Stimulated activated naive CD8-positive, alpha-beta T cell treated with anti-CD3 and anti-CD28 coated beads, Interleukin-15, Interleukin-2, amounts not matched to agents 100 ng/mL and 50 ng/mL, for 24 hours (primary cell): ENCODE measurements around the gene CFAP91.

Source experiments
- H3K27ac Mint-ChIP-seq: one replicate; pipeline ENCODE4 v1.8.0; 2021; ENCODE audit warnings: mild to moderate bottlenecking, mixed read lengths
- H3K27me3 Mint-ChIP-seq: one replicate; pipeline ENCODE4 v1.8.0; 2021; ENCODE audit warnings: mixed read lengths
- H3K36me3 Mint-ChIP-seq: one replicate; pipeline ENCODE4 v1.8.0; 2021; ENCODE audit warnings: low read depth, mixed read lengths
- H3K4me1 Mint-ChIP-seq: one replicate; pipeline ENCODE4 v1.8.0; 2021; ENCODE audit warnings: low read depth, mixed read lengths
- H3K4me3 Mint-ChIP-seq: one replicate; pipeline ENCODE4 v1.8.0; 2021; ENCODE audit warnings: mild to moderate bottlenecking, mixed read lengths
- H3K9me3 Mint-ChIP-seq: one replicate; pipeline ENCODE4 v1.8.0; 2021; ENCODE audit warnings: mixed read lengths

CFAP91 gene

GRCh38 chr3:119700920-119701734, 1.7 kb upstream of the CFAP91 start:
- peaks cover 11% of the 10 kb centered on the region for H3K9me3 Mint-ChIP-seq
- H3K4me3 Mint-ChIP-seq = peak overlapping the region; percentile 38
- H3K4me1 Mint-ChIP-seq = peaks cover 45% of the 10 kb centered on the region
- H3K27me3 Mint-ChIP-seq = peaks cover 9% of the 10 kb centered on the region
- peak overlapping the region; percentile 88 for H3K27ac Mint-ChIP-seq
- peaks cover 4% of the 10 kb centered on the region for H3K36me3 Mint-ChIP-seq

DNA sequence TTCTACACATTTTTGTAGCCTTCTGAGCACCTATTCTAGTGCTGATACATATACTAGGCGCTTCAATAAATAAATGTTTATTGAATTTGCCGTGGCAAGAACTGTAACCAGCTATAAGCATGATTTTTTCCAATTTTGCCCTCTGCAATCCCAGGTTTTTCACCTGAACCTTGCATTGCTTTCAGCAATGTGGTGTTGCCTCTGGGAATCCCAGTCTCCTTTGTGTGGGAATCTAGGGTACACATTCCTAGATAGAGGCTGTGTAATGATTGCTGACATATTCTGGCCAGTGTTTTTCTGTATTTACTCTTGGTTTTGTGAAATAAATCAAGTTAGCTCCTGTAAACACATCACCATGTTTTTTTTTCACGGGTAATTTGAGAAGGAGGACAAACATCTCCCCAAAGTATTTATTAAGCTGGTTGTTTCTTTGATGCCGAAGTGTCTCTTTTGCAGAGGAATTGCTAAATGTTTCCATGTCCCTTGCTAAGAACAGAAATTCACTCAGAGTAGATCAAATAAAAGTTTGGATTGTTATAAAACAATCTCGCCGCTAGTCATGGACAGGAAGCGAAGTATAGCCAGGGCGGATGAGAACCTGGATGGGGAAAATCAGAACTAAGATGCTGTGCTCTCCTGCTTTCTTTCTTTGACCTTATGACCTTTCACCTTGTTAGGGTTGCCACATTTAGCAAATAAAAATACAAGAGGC, 1.2 kb downstream of the CFAP91 start:
- H3K36me3 Mint-ChIP-seq = peaks cover 4% of the 10 kb centered on the region
- H3K4me1 Mint-ChIP-seq = peaks cover 45% of the 10 kb centered on the region
- no peak overlapping the region for H3K27ac Mint-ChIP-seq
- peaks cover 9% of the 10 kb centered on the region for H3K27me3 Mint-ChIP-seq
- peak overlapping the region; percentile 67 for H3K4me3 Mint-ChIP-seq
- H3K9me3 Mint-ChIP-seq = peaks cover 11% of the 10 kb centered on the region

GRCh38 chr3:119715105-119715504, 12.3 kb downstream of the CFAP91 start:
- Mint-ChIP-seq H3K9me3 (no peaks in the 10 kb centered on the region), H3K27ac (no peak overlapping the region), H3K4me3 (no peak overlapping the region), H3K27me3 (peaks cover 5% of the 10 kb centered on the region), H3K36me3 (no peaks in the 10 kb centered on the region), H3K4me1 (no peaks in the 10 kb centered on the region)

DNA sequence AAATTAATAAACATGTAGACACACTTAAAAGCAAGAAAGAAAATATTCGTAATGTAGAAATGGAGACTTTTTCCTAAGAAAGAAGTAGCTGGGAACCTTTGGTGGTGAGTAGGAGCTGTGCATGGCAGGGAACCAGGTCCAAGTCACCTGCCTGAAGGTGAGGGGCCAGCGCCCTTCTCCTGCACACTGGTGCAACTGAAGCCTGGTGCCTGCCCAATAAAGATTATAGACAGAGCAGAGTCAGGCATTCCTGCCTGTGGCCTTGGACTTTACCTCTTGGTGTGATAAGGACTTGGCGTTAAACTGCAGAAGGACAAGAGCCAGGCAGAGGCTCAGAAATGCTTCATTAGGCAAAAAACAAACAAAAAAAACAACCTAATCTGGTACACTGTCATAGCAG, 14.2 kb downstream of the CFAP91 start:
- Mint-ChIP-seq H3K4me3 (no peak overlapping the region), H3K4me1 (no peaks in the 10 kb centered on the region), H3K27ac (no peak overlapping the region), H3K27me3 (peaks cover 10% of the 10 kb centered on the region), H3K36me3 (no peaks in the 10 kb centered on the region), H3K9me3 (no peaks in the 10 kb centered on the region)

DNA sequence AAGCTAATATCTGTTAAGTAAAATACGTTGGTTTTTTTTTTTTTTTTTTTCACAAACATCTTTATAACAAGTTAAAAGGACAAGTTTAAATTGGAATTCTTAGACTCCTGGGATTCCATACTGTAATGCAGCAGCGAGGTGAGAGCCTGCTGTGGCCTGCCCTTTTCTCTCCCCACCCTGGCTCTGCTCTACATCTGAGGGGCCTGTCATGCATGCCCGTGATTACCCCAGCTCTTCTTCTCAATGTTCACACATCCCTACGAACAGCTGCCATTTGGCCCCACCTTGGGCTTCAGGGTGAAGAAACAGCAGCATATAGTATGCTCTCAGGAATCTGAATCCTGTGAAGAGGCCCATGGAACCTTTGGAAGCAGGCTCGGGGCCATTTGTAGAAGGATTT, 14.7 kb downstream of the CFAP91 start:
- Mint-ChIP-seq H3K9me3 (no peaks in the 10 kb centered on the region), H3K4me3 (no peak overlapping the region), H3K27me3 (peaks cover 10% of the 10 kb centered on the region), H3K36me3 (no peaks in the 10 kb centered on the region), H3K27ac (no peak overlapping the region), H3K4me1 (no peaks in the 10 kb centered on the region)

DNA sequence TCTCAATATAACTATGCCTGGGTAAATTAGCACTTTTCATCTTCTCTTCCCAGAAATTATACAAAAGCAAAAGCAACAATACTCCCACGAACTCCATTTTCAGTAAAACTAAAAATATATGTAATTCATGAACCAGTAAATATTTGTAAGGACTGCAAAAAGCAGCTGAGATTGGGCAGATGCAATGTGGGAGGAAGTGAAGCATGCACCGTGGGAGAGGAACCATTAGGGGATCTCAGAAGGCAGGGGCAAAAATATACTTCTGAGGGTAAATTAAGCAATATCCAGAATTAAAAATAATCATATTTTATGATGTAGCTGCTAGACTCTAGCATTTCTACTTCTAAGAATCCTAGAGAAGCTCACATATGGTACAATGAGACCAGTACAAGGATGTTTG, 20.2 kb downstream of the CFAP91 start:
- Mint-ChIP-seq H3K9me3 (no peaks in the 10 kb centered on the region), H3K36me3 (no peaks in the 10 kb centered on the region)

GRCh38 chr3:119726909-119727308, 24.1 kb downstream of the CFAP91 start:
- no peaks in the 10 kb centered on the region for H3K4me1 Mint-ChIP-seq
- no peak overlapping the region for H3K27ac Mint-ChIP-seq
- no peaks in the 10 kb centered on the region for H3K9me3 Mint-ChIP-seq
- H3K4me3 Mint-ChIP-seq = no peak overlapping the region
- no peaks in the 10 kb centered on the region for H3K27me3 Mint-ChIP-seq
- H3K36me3 Mint-ChIP-seq = no peaks in the 10 kb centered on the region

More for the DNA sequence above, 20.2 kb downstream of the CFAP91 start:
- Mint-ChIP-seq H3K4me3 (no peak overlapping the region), H3K4me1 (no peaks in the 10 kb centered on the region), H3K27me3 (peaks cover 9% of the 10 kb centered on the region), H3K27ac (no peak overlapping the region)

DNA sequence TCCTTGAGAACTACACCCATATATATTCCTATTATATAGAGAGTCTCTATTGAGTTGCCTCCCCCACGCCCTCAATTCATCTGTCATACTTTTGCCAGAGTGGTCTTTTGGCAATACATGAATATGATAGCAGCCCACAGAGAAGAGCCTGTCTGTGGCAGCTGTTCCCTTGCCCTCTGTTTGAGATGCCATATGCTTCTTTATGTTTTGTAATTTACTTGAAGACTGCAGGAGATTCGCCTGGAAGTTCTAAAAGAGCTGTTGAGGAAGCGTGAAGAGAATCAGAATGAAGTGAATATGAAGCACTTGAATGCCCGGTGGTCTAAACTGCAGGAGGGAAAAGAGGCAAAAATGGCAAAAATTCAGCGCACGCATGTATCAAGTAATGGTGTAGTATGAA, 27.2 kb downstream of the CFAP91 start:
- Mint-ChIP-seq H3K9me3 (no peaks in the 10 kb centered on the region), H3K4me3 (no peak overlapping the region), H3K36me3 (no peaks in the 10 kb centered on the region), H3K4me1 (no peaks in the 10 kb centered on the region), H3K27me3 (no peaks in the 10 kb centered on the region), H3K27ac (no peak overlapping the region)

DNA sequence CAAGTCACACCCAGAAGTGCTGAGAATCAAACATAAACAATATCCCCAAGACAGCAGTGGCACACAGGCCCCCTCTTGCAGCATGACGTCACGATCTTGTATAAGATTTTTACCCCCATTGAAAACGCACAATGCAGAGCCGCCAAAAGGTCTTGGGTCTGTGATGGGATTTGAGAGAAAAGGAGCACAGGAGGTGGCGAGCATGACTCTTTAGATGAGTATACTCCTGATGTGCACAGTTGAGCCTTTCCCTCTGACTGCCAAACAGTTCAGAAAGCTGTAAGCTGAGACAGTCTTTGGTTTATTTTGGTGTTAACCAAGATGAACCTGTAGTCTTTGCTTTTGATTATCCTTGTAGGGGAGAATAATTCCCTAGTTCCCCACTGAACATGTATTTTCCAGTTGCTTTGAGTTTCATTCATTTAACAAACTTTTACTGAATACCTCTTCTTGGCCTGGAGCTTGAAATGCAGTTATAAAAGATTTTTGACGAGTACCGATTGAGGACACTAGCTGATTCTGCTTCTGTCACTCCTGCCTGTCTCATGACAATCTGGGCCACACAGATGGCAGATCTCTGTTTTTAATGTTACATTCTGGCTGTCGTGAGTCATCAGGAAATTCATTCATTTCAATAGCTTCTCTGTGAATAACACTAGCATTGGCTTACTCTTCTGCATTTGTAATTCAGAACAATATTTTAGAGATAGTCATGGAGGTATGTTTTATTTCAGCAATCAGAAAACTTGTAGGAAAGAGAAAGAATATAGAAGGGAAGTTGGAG, 28.9 kb downstream of the CFAP91 start:
- Mint-ChIP-seq H3K9me3 (no peaks in the 10 kb centered on the region), H3K4me3 (no peak overlapping the region), H3K27me3 (no peaks in the 10 kb centered on the region), H3K36me3 (no peaks in the 10 kb centered on the region), H3K4me1 (no peaks in the 10 kb centered on the region), H3K27ac (no peak overlapping the region)

DNA sequence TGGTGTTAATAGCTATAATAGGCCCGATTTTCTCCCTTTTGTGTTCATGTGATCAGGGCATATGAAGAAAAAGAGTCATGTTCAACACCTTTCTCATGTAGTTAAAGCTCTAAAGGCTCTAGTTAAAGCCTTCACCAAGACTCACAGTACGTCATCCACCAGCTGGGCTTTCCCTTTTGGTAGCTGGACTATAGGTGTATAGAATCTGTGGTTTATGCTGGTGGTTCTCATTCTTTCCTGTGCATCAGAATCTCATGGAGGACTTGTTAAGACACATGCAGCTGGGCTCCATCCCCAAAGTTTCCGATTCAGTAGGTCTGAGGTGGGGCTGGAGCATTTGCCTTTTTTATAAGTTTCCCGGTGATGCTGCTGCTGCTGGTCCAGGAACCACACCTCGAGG, 31.0 kb downstream of the CFAP91 start:
- Mint-ChIP-seq H3K4me1 (no peaks in the 10 kb centered on the region), H3K9me3 (no peaks in the 10 kb centered on the region), H3K4me3 (no peak overlapping the region), H3K27me3 (peaks cover 3% of the 10 kb centered on the region), H3K27ac (no peak overlapping the region), H3K36me3 (no peaks in the 10 kb centered on the region)

DNA sequence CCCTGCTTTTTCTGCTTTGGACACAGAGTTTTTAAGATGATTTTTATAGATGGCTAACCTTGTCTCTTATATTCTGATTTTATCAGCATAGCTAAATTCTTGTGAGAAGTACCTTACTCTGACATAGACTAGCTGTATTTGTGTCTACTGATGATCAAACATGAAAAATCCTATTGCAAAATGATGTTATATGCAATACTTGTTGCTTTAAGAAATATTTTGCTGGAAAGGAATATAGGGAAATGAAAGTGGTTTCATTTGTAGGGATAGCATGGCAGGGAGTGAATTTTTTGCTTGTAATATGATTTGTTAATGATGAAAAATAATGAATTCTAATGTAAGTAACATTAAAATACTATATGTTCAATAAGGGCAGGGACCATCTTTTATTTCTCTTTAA, 35.9 kb downstream of the CFAP91 start:
- Mint-ChIP-seq H3K4me3 (no peak overlapping the region), H3K9me3 (no peaks in the 10 kb centered on the region), H3K36me3 (no peaks in the 10 kb centered on the region), H3K27ac (no peak overlapping the region), H3K4me1 (no peaks in the 10 kb centered on the region), H3K27me3 (peaks cover 19% of the 10 kb centered on the region)

DNA sequence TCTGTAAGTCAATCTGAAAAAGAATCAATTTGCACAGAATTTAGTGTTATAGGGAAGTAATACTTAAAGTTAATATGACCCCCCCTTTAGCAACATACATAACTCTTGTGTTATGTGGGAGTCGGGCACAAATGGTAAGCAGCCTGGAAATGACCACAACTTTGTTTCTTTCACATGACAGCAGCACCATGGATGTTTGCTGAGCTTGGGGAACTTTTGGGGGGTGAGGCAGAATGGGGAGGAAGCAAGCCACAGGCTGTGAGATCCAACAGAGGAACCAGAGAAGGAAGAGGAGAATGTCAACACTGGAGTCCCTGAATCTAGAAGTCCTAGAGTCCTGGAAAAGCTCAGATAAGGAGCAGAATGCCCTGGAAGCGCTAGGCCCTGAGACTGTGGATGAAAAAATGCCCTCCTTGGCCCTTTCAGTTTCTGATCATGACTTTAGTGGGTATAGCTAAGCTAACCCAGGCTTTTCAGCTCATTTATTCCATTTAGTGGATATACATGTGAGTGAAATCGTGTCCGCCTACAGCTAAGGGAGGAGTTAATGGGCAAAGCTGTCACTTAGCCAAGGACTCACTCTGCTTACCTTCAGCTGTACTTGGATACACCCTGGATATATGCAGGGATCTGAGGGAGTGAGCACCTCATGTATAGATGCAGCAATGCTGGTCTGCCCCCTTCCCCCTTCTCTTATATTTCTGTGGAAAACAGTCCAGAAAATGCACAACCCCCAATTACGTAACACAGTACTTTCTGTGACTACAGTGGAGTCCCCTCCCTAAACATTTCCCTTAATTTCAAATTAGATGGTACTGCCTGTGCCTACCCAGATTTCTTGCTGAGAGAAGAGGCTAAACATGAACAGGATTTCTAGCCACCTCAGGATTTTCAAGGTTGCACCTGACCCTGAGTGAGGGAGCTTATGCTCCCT, 39.1 kb downstream of the CFAP91 start:
- Mint-ChIP-seq H3K4me3 (no peak overlapping the region), H3K4me1 (no peaks in the 10 kb centered on the region), H3K27ac (no peak overlapping the region), H3K36me3 (no peaks in the 10 kb centered on the region), H3K9me3 (no peaks in the 10 kb centered on the region), H3K27me3 (peaks cover 32% of the 10 kb centered on the region)

DNA sequence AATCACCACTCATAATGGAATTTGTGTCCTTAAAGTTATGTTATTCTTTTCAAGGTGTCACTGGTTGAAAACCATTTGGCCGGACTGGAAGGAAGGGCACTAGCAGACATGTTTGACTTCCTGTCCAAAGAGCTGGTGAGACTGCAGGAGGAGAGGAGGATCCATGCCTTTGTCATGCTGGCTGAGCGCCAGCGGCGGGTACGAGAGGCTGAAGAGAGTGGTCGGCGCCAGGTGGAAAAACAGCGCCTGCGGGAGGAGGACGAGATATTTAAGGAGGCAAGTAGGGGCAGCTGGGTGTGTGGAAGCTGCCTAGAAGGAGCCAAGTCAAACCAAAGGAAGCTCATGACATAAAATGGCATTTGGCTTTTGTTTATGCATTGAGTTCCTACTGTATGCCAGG, 41.1 kb downstream of the CFAP91 start:
- H3K36me3 Mint-ChIP-seq = no peaks in the 10 kb centered on the region
- H3K9me3 Mint-ChIP-seq = no peaks in the 10 kb centered on the region
- no peak overlapping the region for H3K27ac Mint-ChIP-seq
- no peak overlapping the region for H3K4me3 Mint-ChIP-seq
- H3K27me3 Mint-ChIP-seq = peaks cover 36% of the 10 kb centered on the region
- H3K4me1 Mint-ChIP-seq = no peaks in the 10 kb centered on the region

- Mint-ChIP-seq H3K36me3 (no peaks in the 10 kb centered on the region), H3K27ac (no peak overlapping the region), H3K4me1 (no peaks in the 10 kb centered on the region), H3K27me3 (peaks cover 39% of the 10 kb centered on the region), H3K4me3 (no peak overlapping the region), H3K9me3 (no peaks in the 10 kb centered on the region)
Observed at GRCh38 chr3:119745942-119746341, 43.1 kb downstream of the CFAP91 start.
